ENCODE results near the gene AUTS2.

The AUTS2 gene

GRCh38 chr7:70415179-70415972 lies 817.1 kb downstream of the AUTS2 start:
- no peak for DNase-seq

GRCh38 chr7:70416347-70416985 lies 818.2 kb downstream of the AUTS2 start:
- no peak for DNase-seq

DNA sequence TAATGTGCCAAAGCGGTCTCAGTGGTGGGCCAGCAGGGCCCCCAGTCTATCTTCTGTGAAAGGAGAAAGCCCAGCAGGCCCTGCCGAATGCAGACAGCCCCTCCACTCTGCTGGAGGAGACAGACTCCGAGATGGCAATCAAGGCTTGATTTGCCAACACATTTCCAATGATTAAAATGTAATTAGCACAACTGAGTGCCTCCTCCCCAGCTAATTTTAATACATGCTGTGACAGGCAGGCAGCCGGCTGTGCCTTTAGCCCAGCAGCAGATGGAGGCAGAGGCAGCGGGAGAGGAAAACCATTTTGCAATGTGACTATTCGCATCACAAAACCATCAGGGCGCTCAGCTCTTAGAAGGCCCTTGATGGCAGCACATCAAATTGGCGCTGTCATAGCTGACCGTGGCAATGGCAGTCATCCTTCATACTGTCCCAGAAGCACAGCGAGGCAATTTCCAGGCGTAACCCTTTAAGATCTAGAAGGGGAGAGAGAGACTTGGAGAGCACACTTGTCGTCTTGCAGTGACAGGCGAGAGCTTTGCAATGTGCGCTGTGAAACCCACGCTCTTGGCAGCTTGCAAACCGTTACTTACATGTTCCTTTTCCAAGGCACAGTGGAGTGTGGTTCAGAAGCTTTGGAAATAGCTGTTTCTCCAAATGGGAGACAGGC lies 818.8 kb downstream of the AUTS2 start:
- no peak for DNase-seq

- no peak for DNase-seq
These were observed 821.5 kb downstream of the AUTS2 start for GRCh38 chr7:70419526-70420380.

DNA sequence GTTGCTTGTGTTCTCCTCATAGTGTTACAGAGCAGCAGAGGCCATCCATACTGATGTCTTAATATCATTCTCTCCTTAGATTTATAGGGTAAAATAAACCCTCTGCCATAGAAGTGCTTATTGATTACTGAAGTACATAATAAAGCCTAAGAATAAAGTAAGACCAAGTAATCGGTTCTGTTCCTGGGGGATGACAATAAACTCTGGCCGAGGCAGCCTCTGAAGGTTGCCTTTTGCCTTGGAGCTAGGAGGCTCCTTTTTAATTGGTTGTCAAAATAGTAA lies 822.0 kb downstream of the AUTS2 start:
- no peak for DNase-seq

- DNase-seq = no peak
These were observed 823.0 kb downstream of the AUTS2 start for GRCh38 chr7:70421319-70421718.

DNA sequence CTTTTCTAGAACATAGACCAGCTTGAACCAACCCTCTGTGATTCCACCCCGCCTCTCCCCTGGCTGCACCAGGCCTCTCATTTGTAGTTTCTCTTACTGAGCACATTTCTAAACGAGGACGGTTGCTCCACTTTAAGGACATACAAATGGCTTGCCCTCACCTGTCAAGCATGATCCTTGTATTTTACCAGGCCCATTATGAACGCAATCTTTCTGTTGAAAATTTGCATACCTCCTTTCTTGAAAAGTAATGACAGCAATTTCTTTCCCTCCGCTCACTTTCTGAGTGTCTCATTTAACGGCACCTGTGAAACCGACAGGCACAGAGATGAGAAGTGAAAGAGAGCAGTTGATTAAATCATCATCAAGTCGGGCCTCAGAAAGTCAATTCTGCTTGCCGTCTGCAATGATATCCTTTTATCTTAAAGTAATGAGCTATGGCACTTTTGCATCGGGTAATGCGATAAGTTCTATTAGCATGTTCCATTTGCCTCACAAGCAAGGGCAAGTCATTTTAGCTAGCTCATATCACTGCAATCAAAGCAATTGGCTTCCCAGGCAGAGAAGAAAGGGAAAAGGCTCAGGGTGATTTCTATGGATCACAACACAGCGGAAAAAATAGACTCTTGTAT lies 828.1 kb downstream of the AUTS2 start:
- no peak for DNase-seq

GRCh38 chr7:70432567-70433001 lies 834.3 kb downstream of the AUTS2 start:
- DNase-seq = no peak

GRCh38 chr7:70434376-70434775 lies 836.1 kb downstream of the AUTS2 start:
- DNase-seq = no peak

- no peak for DNase-seq
These were observed 836.5 kb downstream of the AUTS2 start for GRCh38 chr7:70434821-70435220.

DNA sequence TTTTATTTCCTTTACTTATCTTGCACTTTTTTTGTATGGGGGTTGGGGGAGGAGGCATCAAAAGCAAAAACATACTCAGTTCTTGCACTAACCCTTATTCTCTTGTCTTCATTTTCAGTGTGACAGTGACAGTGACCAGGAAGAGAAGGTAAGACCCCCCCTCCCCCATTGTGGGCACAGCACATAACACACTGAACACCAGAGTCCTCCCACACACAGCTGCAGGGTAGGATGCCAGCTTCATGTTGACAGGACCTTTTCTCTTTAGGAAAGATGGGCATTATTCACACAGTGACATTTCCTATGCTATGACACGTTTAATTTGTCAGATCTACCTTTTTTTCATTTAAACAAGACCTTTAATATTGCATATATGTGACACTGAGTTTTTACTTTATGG lies 837.4 kb downstream of the AUTS2 start:
- no peak for DNase-seq

- DNase-seq = no peak
These were observed 838.6 kb downstream of the AUTS2 start for GRCh38 chr7:70436790-70437350.

GRCh38 chr7:70439651-70440050 lies 841.4 kb downstream of the AUTS2 start:
- no peak for DNase-seq

DNA sequence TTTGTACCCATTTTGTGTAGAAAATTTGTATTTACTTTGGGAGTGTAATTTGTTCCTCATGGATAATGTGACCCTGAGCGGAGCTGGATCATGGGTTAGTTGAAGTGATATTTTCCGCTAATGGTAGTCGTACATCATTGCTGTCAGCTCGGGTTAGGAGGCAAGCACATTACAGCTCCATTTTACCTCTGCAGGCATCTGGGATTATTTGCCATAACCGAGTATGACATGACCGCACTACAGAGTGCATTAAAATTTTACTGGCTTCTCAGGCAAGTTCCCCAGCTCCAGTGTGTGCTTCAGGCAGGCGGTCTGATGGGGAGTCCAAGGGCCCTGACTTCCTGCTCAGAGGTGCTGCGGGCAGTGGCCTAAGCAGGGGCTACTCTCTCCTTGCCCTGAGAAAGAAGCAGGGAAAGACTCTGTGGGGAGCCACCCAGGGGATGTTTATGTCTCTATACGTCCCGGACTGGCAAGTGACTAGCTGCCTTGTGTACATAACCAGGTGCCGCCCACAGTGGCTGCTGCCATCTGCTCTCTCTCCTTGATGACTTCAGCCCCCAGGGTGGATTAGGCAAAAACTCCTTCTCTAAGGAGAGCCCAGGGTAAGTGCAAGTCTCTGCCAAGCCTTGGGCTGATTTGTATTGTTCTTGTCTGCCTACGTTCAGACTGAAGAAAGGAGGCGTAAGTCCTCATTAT lies 848.3 kb downstream of the AUTS2 start:
- no peak for DNase-seq

- DNase-seq = no peak
These were observed 850.1 kb downstream of the AUTS2 start for GRCh38 chr7:70448312-70448906.

- DNase-seq = no peak
These were observed 852.5 kb downstream of the AUTS2 start for GRCh38 chr7:70450731-70451130.

DNA sequence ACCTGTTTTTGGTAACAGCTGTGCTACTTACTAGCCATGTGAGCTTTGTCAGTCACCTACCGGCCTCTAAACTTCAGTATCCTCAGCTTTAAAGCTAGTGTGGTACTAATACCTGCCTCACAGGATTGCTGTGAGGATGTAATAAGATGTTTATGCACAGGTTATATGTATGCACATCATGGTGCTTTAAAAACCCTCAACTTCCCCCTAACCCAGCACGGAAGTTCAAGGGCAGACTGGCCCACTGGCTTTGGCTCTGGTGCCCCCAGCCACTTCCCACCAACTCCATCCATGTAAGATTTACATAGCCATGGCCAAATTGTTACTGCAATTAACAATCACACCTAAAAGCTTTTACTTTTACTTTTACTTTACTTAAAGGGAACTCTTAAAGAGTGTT lies 857.6 kb downstream of the AUTS2 start:
- no peak for DNase-seq

- DNase-seq = no peak
These were observed 858.4 kb downstream of the AUTS2 start for GRCh38 chr7:70456719-70457118.

- DNase-seq = no peak
These were observed 859.2 kb downstream of the AUTS2 start for GRCh38 chr7:70457482-70457881.

DNA sequence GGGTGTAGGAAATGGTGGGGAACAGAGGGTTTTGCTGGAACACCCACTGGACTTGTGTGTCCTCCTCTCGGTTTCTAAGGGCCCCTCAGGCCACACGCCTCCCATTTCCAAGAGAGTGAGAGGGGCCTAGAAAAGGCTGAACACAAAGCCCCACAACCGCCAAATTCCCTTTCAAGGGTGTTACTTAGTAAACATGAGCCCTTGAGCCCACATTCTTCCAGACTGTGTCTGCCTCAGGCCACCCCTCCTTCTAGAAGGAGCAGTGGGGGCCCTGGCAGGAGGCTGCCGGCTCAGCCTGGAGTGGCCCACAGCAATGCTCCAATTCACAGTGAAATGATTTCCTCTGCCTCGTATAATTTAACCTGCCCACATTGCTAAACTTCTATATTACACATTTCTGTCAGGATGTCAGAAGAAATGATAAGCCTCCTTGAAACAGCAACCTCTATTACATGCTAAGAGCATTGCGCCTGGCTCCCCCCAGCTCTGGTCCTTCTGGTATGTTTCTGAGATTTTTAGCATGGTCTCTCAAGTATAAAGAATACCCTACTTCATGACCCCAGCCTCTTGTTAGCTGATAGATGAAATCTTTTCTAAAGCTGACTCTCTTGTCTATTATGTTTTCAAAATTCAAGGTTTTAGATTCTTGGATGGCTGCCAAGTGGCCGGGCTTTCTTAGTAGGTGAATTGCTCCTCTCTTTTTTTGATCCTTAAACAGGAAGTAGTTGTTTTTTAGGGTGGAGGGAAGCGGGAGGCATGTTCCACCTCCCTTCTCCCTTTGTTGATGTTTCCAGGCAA lies 859.8 kb downstream of the AUTS2 start:
- no peak for DNase-seq

DNA sequence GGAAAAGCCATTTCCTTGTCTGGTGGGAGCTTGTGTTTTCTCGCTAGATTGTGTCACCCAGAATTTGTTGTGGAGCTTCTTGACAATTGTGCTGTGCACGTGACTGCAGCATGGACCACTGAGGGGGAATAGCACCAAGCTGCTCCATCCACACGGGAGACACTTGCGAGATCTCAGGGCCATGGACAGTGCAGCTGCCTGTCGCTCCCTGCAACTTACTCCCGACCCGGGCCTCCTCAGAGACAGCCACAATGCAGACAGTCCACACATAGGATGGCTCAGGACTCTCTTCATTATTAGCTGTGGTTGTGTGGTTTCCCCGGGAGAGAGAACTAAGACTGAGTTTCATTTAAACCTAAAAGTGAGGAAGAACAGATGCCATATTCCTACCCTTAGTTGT lies 860.5 kb downstream of the AUTS2 start:
- no peak for DNase-seq
